ENCODE results near the gene GALNTL6. TPM values are rescaled to one million over a fixed set of nuclear protein-coding genes. Genes with fewer than 3 reads are reported as not detected.
"Not testable (repeated sequence)": the region's sequence is repeated elsewhere in the genome, so short reads cannot be mapped to it uniquely, and the experiment has no call there.

GALNTL6 gene
- total and polyA plus RNA-seq, 4 donors = 0.08 to 0.09 (median 0.09) TPM; not detected in 1

GRCh38 chr4:172874944-172875343, 1061.7 kb downstream of the GALNTL6 start:
- ATAC-seq (ENCODE audit: insufficient read depth, low FRiP score) = no peak
- Histone ChIP-seq H3K36me3 (ENCODE audit: control insufficient read depth in 4 of 4, insufficient read depth in 4 of 4, low read length in 4 of 4) (no peaks in the 10 kb centered on the region), H3K4me3 (no peak overlapping the region), H3K9me3 (ENCODE audit: control insufficient read depth in 4 of 4, insufficient read depth in 3 of 4, low read length in 3 of 4) (no peaks in the 10 kb centered on the region), H3K9ac (ENCODE audit: insufficient read depth in 1 of 2, low read length in 2 of 2) (no peak overlapping the region), H3K27ac (ENCODE audit: low read depth in 1 of 2, low read length in 1 of 2) (no peak overlapping the region), H3K4me1 (ENCODE audit: control insufficient read depth in 5 of 5, insufficient read depth in 5 of 5, low read length in 5 of 5) (no peaks in the 10 kb centered on the region), H3K27me3 (ENCODE audit: control insufficient read depth in 3 of 3, insufficient read depth in 3 of 3, low read length in 2 of 3) (no peaks in the 10 kb centered on the region)
- 85 to 90% methylated on average over 3 of the region's 3 CpGs for WGBS, 2 donors
- DNase-seq = no peak
- no peak for TF ChIP-seq CTCF (IDR thresholded peaks at IDR 0.05; ENCODE audit: control extremely low read depth, extremely low read depth)

- Histone ChIP-seq H3K27ac (ENCODE audit: low read depth in 1 of 2, low read length in 1 of 2) (no peak overlapping the region), H3K27me3 (ENCODE audit: control insufficient read depth in 3 of 3, insufficient read depth in 3 of 3, low read length in 2 of 3) (no peaks in the 10 kb centered on the region), H3K9me3 (ENCODE audit: control insufficient read depth in 4 of 4, insufficient read depth in 3 of 4, low read length in 3 of 4) (no peaks in the 10 kb centered on the region), H3K9ac (ENCODE audit: insufficient read depth in 1 of 2, low read length in 2 of 2) (no peak overlapping the region), H3K36me3 (ENCODE audit: control insufficient read depth in 4 of 4, insufficient read depth in 4 of 4, low read length in 4 of 4) (no peaks in the 10 kb centered on the region), H3K4me3 (no peak overlapping the region), H3K4me1 (ENCODE audit: control insufficient read depth in 5 of 5, insufficient read depth in 5 of 5, low read length in 5 of 5) (no peaks in the 10 kb centered on the region)
- ATAC-seq (ENCODE audit: insufficient read depth, low FRiP score) (no peak), DNase-seq (no peak)
- TF ChIP-seq CTCF (IDR thresholded peaks at IDR 0.05; ENCODE audit: control extremely low read depth, extremely low read depth) = no peak
- WGBS, 2 donors = 31 to 41% methylated on average over 2 of the region's 2 CpGs
Measured at GRCh38 chr4:172876394-172876793, 1063.2 kb downstream of the GALNTL6 start.

GRCh38 chr4:172881645-172882044, 1068.4 kb downstream of the GALNTL6 start:
- no peaks in the 10 kb centered on the region for H3K36me3 ChIP-seq (ENCODE audit: control insufficient read depth in 4 of 4, insufficient read depth in 4 of 4, low read length in 4 of 4)
- no peaks in the 10 kb centered on the region for H3K9me3 ChIP-seq (ENCODE audit: control insufficient read depth in 4 of 4, insufficient read depth in 3 of 4, low read length in 3 of 4)
- DNase-seq = no peak
- H3K4me1 ChIP-seq (ENCODE audit: control insufficient read depth in 5 of 5, insufficient read depth in 5 of 5, low read length in 5 of 5) = no peaks in the 10 kb centered on the region
- H3K27me3 ChIP-seq (ENCODE audit: control insufficient read depth in 3 of 3, insufficient read depth in 3 of 3, low read length in 2 of 3) = no peaks in the 10 kb centered on the region
- no peak for TF ChIP-seq CTCF (IDR thresholded peaks at IDR 0.05; ENCODE audit: control extremely low read depth, extremely low read depth)
- H3K9ac ChIP-seq (ENCODE audit: insufficient read depth in 1 of 2, low read length in 2 of 2) = no peak overlapping the region
- H3K4me3 ChIP-seq = no peak overlapping the region
- 90% methylated on average over 6 of the region's 6 CpGs for WGBS, 2 donors
- no peak for ATAC-seq (ENCODE audit: insufficient read depth, low FRiP score)
- H3K27ac ChIP-seq (ENCODE audit: low read depth in 1 of 2, low read length in 1 of 2) = no peak overlapping the region

GRCh38 chr4:172887358-172887757, 1074.2 kb downstream of the GALNTL6 start:
- ATAC-seq (ENCODE audit: insufficient read depth, low FRiP score); DNase-seq; H3K9ac ChIP-seq (ENCODE audit: insufficient read depth in 1 of 2, low read length in 2 of 2); H3K27ac ChIP-seq (ENCODE audit: low read depth in 1 of 2, low read length in 1 of 2); H3K4me3 ChIP-seq; H3K9me3 ChIP-seq (ENCODE audit: control insufficient read depth in 4 of 4, insufficient read depth in 3 of 4, low read length in 3 of 4); H3K4me1 ChIP-seq (ENCODE audit: control insufficient read depth in 5 of 5, insufficient read depth in 5 of 5, low read length in 5 of 5); H3K36me3 ChIP-seq (ENCODE audit: control insufficient read depth in 4 of 4, insufficient read depth in 4 of 4, low read length in 4 of 4); H3K27me3 ChIP-seq (ENCODE audit: control insufficient read depth in 3 of 3, insufficient read depth in 3 of 3, low read length in 2 of 3): not testable (repeated sequence)
- WGBS, 2 donors = 92 to 94% methylated on average over 3 of the region's 3 CpGs
